ENCODE results near the gene BRSK2.

Gene BRSK2

GRCh38 chr11:1377231-1377780 lies 12.4 kb upstream of the BRSK2 start:
- no peak for DNase-seq

- no peak for DNase-seq
Observed at GRCh38 chr11:1381793-1382425, 7.8 kb upstream of the BRSK2 start.

DNA sequence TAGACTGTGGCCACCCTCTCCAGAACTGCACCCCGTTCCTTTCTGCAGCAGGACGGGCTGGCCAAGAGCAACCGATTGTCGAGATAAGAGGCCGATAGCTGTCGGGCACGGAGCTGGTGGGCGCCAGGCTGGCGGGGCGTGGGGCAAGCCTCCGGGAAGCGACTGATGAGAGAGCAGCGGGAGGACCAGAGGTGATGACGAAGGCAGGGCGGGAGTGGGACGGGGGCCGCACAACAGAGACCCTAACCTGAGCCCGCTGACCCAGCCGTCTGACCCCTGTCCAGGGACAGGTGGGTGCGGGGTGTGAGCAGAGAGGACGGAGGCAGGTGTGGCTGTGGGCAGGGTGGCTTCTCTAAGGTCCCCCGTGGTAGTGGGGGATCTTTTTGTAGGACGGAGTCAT lies 7.3 kb upstream of the BRSK2 start:
- no peak for DNase-seq

GRCh38 chr11:1382831-1383607 lies 6.7 kb upstream of the BRSK2 start:
- peak; percentile 79 for DNase-seq

DNA sequence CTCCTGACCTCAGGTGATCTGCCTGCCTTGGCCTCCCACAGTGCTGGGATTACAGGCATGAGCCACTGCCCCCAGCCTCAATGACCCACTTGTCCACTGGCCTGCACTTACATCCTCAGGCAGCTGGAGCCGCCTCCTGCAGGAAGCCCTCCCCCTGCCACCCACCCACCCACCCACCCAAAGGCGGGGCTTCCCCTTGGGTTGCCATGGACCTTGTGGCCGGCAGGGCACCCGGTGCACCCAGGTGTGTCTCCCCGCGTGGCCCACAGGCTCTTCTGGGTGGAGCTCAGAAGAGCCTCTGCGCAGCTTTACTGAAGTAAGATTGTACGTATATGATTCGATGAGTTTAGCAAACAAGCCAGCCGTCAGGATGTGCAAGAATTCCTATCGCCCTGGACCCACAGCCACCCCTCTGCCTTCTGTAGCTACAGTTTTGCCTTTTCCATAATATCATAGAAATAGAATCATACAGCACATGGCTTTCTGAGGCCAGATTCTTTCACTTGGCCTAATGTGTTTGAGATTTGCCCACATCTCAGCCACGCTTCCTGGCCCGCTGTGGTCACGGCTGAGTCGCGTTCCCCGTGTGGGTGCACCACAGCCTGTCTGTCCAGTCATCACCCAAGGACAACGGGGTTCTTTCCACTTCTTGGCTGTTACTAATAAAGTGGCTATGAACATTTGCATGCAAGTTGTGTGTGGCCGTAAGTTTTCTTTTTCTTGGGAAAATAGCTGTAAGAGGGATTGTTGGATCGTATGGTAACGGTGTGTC lies 5.3 kb upstream of the BRSK2 start:
- no peak for DNase-seq

DNA sequence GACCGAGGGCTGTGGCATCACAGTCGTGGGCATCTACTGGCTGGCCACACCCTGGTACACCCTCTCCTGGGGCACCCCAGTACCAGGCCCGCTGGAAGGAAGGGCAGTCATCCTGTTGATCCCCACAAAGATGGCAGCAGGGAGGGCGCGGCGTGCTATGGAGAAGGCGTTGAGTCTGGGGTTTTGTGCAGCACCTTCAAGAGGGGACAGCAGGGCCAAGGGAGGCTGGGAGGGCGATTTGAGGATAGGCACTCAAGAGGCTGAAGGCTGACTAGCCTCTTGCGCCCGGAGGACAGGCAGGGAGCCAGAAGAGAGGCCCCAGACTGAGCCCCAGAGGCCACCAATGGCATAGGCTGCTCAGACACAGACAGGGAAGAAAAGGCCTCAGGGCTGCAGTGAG lies 2.2 kb upstream of the BRSK2 start:
- DNase-seq: no peak

DNA sequence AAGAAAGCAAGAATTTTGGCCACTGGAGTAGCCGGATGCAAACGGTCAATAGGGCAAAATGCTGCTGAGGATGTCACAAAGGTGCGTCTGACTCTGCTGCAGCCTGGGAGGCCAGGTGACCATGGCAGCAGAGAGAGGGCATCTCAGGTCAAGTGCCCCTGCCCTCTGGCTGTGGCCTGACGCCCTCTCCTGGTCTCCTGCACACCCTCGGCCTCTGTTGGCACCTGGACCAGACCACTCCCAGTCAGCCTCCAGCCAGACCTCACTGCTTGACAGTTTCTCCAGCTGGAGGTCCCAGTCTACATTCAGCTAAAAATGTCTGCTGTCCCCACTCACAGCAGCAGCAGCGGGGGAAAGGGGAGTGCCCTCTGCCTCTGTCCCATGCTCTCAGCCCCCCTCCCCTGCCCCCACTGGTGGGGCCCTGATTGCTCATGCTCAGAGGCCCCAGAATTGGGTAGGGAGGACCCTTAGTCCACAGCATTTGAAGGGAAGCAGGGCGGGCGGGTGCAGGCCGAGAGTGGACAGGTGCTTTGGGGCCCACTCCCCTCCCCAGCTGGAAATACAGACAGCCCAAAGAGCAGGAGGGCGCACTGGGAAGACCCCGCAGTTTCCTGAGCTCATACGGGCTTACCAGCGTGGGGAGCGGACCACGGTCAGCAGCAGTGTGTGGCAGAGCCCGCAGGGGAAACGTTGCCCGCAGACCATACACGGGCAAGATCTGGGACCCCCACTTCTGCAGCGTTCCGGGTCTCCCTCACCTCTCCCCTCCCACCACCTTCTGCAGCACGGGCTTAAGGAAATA lies 1.6 kb upstream of the BRSK2 start:
- no peak for DNase-seq

- no peak for DNase-seq
Observed at GRCh38 chr11:1388763-1389102, 1.0 kb upstream of the BRSK2 start.

DNA sequence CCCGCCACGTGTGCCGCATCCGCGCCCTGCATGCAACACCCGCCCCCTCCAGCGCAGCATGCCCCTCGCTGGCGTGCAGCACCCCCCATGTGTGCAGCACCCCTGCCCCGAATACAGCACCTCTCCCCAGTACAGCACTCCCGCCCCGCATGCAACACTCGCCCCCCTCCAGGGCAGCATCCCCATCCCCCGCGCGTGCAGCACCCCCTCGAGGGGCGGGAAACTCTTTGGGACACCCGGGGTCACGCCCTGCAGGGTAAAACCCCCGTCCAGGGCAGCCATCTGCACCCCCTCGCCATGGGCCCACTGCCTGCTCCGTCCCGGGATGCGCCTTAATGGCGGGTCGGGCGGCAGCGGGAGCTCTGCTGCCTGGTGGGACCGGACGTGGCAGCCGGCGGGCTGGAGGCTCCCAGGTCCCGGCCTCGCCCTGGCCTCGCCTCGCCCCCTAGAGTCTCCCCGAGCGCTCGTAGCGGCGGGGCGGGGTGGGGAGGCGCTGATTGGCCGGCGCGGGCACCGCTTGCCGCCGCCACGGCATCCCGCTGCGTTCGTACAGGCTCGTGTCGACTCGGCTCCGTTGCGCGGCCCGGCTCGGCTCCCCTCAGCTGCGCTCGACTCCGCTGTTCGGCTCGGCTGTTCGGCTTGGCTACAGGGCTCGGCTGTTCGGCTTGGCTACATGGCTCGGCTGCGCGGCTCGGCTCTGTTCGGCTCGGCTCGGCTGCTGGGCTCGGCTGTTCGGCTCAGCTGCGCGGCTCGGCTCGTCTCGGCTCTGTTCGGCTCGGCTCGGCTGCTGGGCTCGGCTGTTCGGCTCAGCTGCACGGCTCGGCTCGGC lies 417 bp upstream of the BRSK2 start:
- peak; percentile 89 for DNase-seq

GRCh38 chr11:1390569-1391164 lies 933 bp downstream of the BRSK2 start:
- DNase-seq: no peak

- DNase-seq: no peak
Observed at GRCh38 chr11:1391165-1392075, 1.7 kb downstream of the BRSK2 start.

GRCh38 chr11:1392111-1392510 lies 2.4 kb downstream of the BRSK2 start:
- DNase-seq: no peak

DNA sequence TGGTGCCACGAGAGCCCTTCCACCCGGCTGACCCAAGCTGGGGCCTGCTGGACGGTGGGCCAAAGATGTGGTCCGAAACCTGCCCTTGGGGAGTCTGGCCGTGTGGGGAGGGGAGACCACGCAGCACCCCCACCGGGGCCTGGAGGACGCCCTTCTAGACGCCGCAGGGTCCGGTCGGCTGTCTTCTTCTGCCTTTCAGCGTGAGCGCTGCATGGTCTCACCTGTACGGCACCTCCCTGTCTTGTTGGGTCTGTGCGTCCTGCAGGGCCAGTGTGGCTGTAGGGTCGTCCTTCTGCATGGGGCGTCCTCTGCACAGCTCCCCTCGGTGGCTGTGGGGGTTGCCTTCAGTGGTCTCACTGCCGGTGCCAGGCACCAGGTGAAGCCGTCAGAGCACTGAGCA lies 2.8 kb downstream of the BRSK2 start:
- DNase-seq: no peak

GRCh38 chr11:1393038-1393710 lies 3.4 kb downstream of the BRSK2 start:
- DNase-seq: no peak

- DNase-seq: no peak
Observed at GRCh38 chr11:1394936-1395772, 5.4 kb downstream of the BRSK2 start.

DNA sequence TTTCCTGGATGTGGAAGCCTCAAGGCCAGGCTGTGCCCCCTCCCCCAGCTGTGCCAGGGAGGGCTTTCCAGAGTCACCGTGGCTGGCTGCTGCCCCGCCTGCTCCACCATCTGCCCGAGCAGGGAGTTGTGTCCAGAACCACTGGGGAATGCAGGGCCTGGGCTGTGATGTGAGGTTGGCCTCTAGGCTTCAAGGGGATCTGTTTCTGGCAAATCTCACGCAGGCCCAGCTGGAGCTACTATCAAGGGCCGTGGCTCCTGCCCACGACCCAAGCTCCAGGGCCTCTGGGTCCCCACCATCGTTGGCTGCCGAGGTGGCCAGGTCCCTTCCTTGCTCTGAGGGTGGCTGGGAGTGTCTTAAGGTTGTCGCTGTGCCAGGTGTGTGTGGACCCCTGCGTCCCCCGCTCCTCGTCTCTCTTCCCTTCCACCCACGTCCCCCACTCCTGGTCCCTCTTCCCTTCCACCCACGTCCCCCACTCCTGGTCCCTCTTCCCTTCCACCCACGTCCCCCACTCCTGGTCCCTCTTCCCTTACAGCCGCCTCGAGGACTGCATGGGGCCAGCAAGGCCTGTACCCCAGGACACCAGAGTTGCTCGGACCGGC lies 6.1 kb downstream of the BRSK2 start:
- no peak for DNase-seq

- DNase-seq: no peak
Observed at GRCh38 chr11:1396375-1396841, 6.7 kb downstream of the BRSK2 start.

- DNase-seq: no peak
Observed at GRCh38 chr11:1397146-1397861, 7.6 kb downstream of the BRSK2 start.

Measured in activated T-cell treated with anti-CD3 and anti-CD28 coated beads for 4 hours (primary cell).